Transverse colon (tissue), 4 donors: ENCODE measurements around the gene ASIP.

ENCODE experiments used
- CTCF ChIP-seq, 5 experiments: fragments of 200-600 bp in 3 of 5; fragments of 450-650 bp in 2 of 5; sonication (generic) in 3 of 5; IDR thresholded peaks; 1 replicate in 2 of 5; 2 replicates in 3 of 5; pipeline ENCODE4 v1.5.1; 2016 to 2017; ENCODE audit warnings: antibody characterized with exemption in 5 of 5, inconsistent platforms in 3 of 5, mild to moderate bottlenecking in 2 of 5, moderate library complexity in 1 of 5
- EP300 ChIP-seq: sonication (generic); formaldehyde crosslinking; IDR thresholded peaks from one replicate; pipeline ENCODE4 v1.6.1; 2017; ENCODE audit warnings: antibody characterized with exemption, low read depth
- POLR2A ChIP-seq: fragments of 450-650 bp; IDR thresholded peaks from one replicate; pipeline ENCODE4 v1.6.1; 2016; ENCODE audit warnings: antibody characterized with exemption, mild to moderate bottlenecking, moderate library complexity
- POLR2AphosphoS5 ChIP-seq, 3 donors: sonication (generic); formaldehyde crosslinking; IDR thresholded peaks; one replicate each; pipeline ENCODE4 v1.6.1; 2016; ENCODE audit warnings: antibody characterized with exemption in 3 of 3

GRCh38 chr20:34310481-34311117, 69.4 kb downstream of the ASIP start:
- no peak for TF ChIP-seq CTCF (IDR thresholded peaks at IDR 0.05)
- TF ChIP-seq POLR2A = no peak
- no peak for TF ChIP-seq POLR2AphosphoS5 (IDR thresholded peaks at IDR 0.05)
- no peak for TF ChIP-seq EP300
